Calu3 (cell line): ENCODE results near the gene CTAGE1. TPM values are rescaled to one million over a fixed set of nuclear protein-coding genes. Genes with fewer than 3 reads are reported as not detected.

Experiments used
- BruUV-seq: library from RNA; stranded (reverse); fragments of 400-500 nt; replicated peaks from 2 replicates; lab custom pipeline; 2021; lab: Mats Ljungman, UMichigan
- CTCF ChIA-PET: fragments of 300-600 bp; sonication (Branson Sonifier 250); formaldehyde crosslinking; loops from one replicate; lab custom pipeline; 2022; ENCODE audit warnings: antibody characterized with exemption; lab: Charles Lee
- DNase-seq: peaks from one replicate; pipeline ENCODE4 v3.0.0; 2022
- H3K27ac Mint-ChIP-seq: one replicate; pipeline ENCODE4 v1.8.0; 2022; ENCODE audit warnings: mixed read lengths; ENCODE audit not compliant: unreplicated experiment
- H3K27me3 Mint-ChIP-seq: one replicate; pipeline ENCODE4 v1.8.0; 2022; ENCODE audit warnings: mixed read lengths; ENCODE audit not compliant: unreplicated experiment
- H3K36me3 Mint-ChIP-seq: one replicate; pipeline ENCODE4 v1.8.0; 2022; ENCODE audit warnings: mild to moderate bottlenecking, moderate library complexity, mixed read lengths; ENCODE audit not compliant: insufficient read depth, unreplicated experiment
- H3K4me1 Mint-ChIP-seq: one replicate; pipeline ENCODE4 v1.8.0; 2022; ENCODE audit warnings: mild to moderate bottlenecking, low read depth, mixed read lengths; ENCODE audit not compliant: unreplicated experiment
- H3K4me3 Mint-ChIP-seq: one replicate; pipeline ENCODE4 v1.8.0; 2022; ENCODE audit warnings: mild to moderate bottlenecking, low read depth, moderate library complexity, mixed read lengths; ENCODE audit not compliant: unreplicated experiment
- H3K9me3 Mint-ChIP-seq: one replicate; pipeline ENCODE4 v1.8.0; 2022; ENCODE audit warnings: low read depth, mixed read lengths; ENCODE audit not compliant: unreplicated experiment
- intact Hi-C: fragments of 100-400 bp; cut with micrococcal nuclease; formaldehyde crosslinking; loops from one replicate; pipeline ENCODE4 v1.10.0; 2022; ENCODE audit not compliant: unreplicated experiment
- total RNA-seq: library from RNA; stranded (reverse); gene quantifications from 2 replicates; pipeline ENCODE4 v1.2.3, GENCODE V29; 2022
- TF ChIP-seq, protein P1 (sequence below): fragments of 200-600 bp; IDR thresholded peaks from one replicate; pipeline ENCODE4 v1.8.0; 2022; ENCODE audit warnings: antibody characterized with exemption; ENCODE audit not compliant: unreplicated experiment

The CTAGE1 gene
- total RNA-seq, 1 experiment from 2014 or later = not detected

DNA sequence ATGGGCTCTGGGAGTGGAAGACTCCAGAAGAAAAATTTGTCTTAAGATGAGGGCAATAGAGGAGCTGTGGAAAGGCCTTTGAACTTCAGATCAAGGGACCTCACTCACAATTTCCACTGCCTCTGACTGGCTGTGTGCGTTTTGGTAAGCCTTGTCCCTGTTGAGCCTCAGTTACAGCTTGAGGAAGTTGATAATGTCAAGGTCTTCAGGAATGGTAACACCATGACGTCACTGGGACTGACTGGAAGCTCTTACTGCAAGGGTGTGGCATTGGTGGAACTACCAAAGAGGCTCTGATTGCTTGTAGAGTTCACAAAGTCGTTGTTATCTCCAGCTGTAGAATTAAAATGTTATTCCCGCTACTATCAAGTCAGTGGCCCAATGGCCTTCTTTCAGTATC, 29.2 kb upstream of the CTAGE1 start:
- H3K4me3 Mint-ChIP-seq = no peak overlapping the region
- DNase-seq = no peak
- H3K27me3 Mint-ChIP-seq = no peaks in the 10 kb centered on the region
- intact Hi-C loops = no loop called here
- H3K27ac Mint-ChIP-seq = peak overlapping the region; percentile 64
- TF ChIP-seq, protein P1, sequence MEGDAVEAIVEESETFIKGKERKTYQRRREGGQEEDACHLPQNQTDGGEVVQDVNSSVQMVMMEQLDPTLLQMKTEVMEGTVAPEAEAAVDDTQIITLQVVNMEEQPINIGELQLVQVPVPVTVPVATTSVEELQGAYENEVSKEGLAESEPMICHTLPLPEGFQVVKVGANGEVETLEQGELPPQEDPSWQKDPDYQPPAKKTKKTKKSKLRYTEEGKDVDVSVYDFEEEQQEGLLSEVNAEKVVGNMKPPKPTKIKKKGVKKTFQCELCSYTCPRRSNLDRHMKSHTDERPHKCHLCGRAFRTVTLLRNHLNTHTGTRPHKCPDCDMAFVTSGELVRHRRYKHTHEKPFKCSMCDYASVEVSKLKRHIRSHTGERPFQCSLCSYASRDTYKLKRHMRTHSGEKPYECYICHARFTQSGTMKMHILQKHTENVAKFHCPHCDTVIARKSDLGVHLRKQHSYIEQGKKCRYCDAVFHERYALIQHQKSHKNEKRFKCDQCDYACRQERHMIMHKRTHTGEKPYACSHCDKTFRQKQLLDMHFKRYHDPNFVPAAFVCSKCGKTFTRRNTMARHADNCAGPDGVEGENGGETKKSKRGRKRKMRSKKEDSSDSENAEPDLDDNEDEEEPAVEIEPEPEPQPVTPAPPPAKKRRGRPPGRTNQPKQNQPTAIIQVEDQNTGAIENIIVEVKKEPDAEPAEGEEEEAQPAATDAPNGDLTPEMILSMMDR = no peak
- H3K36me3 Mint-ChIP-seq = peaks cover 4% of the 10 kb centered on the region
- CTCF ChIA-PET = interaction anchor here (0.8 kb wide), 1 partner anchor 240 kb away, joined by 3 read pairs; no protein-coding TSS in a partner anchor
- BruUV-seq = no TSS peak
- H3K4me1 Mint-ChIP-seq = peaks cover 1% of the 10 kb centered on the region
- H3K9me3 Mint-ChIP-seq = peaks cover 17% of the 10 kb centered on the region

DNA sequence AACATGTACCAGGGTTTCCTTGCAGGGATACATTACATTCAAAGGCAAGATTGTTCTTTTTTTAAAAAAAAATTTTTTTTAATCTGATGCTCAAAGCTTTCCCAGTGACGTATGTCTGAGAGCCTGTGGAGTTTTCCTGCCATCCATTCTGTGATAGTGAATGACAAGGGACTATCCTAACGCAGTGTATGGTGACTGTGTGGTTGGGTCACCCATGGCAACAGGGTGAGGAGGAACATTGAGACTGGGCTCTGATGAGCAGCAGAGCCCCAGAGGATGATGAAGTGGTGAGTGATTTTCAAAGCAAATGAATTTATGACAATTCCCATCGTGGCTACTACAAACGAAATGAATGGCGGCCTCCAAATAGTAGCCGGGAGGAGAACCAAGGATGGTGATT, 28.6 kb upstream of the CTAGE1 start:
- H3K27me3 Mint-ChIP-seq = no peaks in the 10 kb centered on the region
- TF ChIP-seq, protein P1 = no peak
- BruUV-seq = no TSS peak
- no peaks in the 10 kb centered on the region for H3K4me1 Mint-ChIP-seq
- no peaks in the 10 kb centered on the region for H3K36me3 Mint-ChIP-seq
- H3K4me3 Mint-ChIP-seq = no peak overlapping the region
- CTCF ChIA-PET = no interaction called here
- peak overlapping the region; percentile 64 for H3K27ac Mint-ChIP-seq
- intact Hi-C loops = no loop called here
- no peak for DNase-seq
- H3K9me3 Mint-ChIP-seq = peaks cover 18% of the 10 kb centered on the region

DNA sequence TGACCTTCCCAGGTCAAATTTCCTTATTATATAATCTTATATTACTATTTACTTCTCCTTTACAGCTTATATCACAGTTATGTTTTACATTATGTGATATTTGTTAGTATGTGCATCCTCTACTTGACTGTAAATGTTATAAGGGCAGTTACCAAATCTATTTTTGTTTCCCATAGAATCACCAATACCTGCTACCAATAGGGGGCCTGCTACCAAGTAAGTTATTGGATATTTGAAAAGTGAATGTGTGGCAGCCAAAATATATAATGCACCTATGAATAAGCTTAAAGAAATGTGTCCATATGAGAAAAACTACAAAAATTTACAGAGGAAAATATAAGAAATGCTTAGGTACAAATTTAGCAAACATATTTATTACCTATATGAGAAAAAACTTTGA, 23.9 kb upstream of the CTAGE1 start:
- BruUV-seq = no TSS peak
- H3K4me3 Mint-ChIP-seq = no peak overlapping the region
- no peak for DNase-seq
- peaks cover 21% of the 10 kb centered on the region for H3K4me1 Mint-ChIP-seq
- no peaks in the 10 kb centered on the region for H3K27me3 Mint-ChIP-seq
- peaks cover 5% of the 10 kb centered on the region for H3K9me3 Mint-ChIP-seq
- TF ChIP-seq, protein P1 = no peak
- CTCF ChIA-PET = no interaction called here
- intact Hi-C loops = no loop called here
- H3K36me3 Mint-ChIP-seq = no peaks in the 10 kb centered on the region
- H3K27ac Mint-ChIP-seq = no peak overlapping the region

DNA sequence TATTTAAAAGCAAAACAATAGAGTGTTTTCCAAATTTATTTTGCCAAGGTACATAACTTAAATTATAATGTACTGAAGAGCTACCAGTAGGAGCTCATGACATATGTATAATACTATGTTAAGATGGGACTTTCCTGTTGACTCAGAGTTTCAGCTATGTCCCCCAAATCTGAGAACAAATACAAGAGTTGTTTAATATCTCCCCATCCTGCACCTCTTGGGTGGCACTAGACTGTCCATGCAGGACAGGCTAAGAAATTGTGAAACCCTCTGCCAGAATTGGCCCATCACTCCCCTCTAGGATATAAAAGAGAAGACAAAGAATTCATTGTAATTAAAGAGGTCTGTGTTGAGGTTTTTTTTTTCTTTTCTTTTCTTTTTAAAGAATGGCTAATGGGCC, 21.7 kb upstream of the CTAGE1 start:
- intact Hi-C loops = loop anchor here (10.0 kb wide), 1 partner anchor 255 kb away; no protein-coding TSS in a partner anchor
- Mint-ChIP-seq H3K27me3 (no peaks in the 10 kb centered on the region), H3K4me1 (peaks cover 39% of the 10 kb centered on the region), H3K4me3 (no peak overlapping the region), H3K9me3 (peaks cover 5% of the 10 kb centered on the region), H3K27ac (no peak overlapping the region), H3K36me3 (no peaks in the 10 kb centered on the region)
- TF ChIP-seq, protein P1 = no peak
- BruUV-seq = no TSS peak
- no peak for DNase-seq
- CTCF ChIA-PET = no interaction called here
